H9 (cell line): ENCODE results near the gene TMBIM6. TPM values are rescaled to one million over a fixed set of nuclear protein-coding genes. Genes with fewer than 3 reads are reported as not detected.

Experiments used
- DNase-seq: peaks from one replicate; pipeline ENCODE4 v3.0.0-alpha.2; 2017
- H2AFZ ChIP-seq: one replicate; pipeline ENCODE4 v1.6.1; 2013; ENCODE audit warnings: mild to moderate bottlenecking, low read length, control low read depth, moderate library complexity
- H2AK5ac ChIP-seq: 2 replicates; pipeline ENCODE4 v1.6.1; 2013; ENCODE audit warnings: low read length, control low read depth, mixed read lengths; ENCODE audit not compliant: insufficient read length
- H2BK120ac ChIP-seq: one replicate; pipeline ENCODE4 v1.6.1; 2013; ENCODE audit warnings: low read depth, mild to moderate bottlenecking, low read length, control low read depth, inconsistent platforms; ENCODE audit not compliant: poor library complexity, severe bottlenecking
- H2BK12ac ChIP-seq: 2 replicates; pipeline ENCODE4 v1.6.1; 2013; ENCODE audit warnings: low read length, control low read depth, mixed read lengths, low read depth; ENCODE audit not compliant: insufficient read length
- H2BK15ac ChIP-seq: 2 replicates; pipeline ENCODE4 v1.6.1; 2013; ENCODE audit warnings: low read depth, low read length, control low read depth
- H2BK20ac ChIP-seq: one replicate; pipeline ENCODE4 v1.6.1; 2013; ENCODE audit warnings: low read depth, mild to moderate bottlenecking, low read length, control low read depth, inconsistent platforms; ENCODE audit not compliant: poor library complexity, severe bottlenecking
- H2BK5ac ChIP-seq: 2 replicates; pipeline ENCODE4 v1.6.1; 2013; ENCODE audit warnings: low read length, control low read depth, mixed read lengths; ENCODE audit not compliant: insufficient read length
- H3K14ac ChIP-seq: 2 replicates; pipeline ENCODE4 v1.6.1; 2013; ENCODE audit warnings: low read length, control low read depth; ENCODE audit not compliant: insufficient read depth
- H3K18ac ChIP-seq: 2 replicates; pipeline ENCODE4 v1.6.1; 2013; ENCODE audit warnings: low read depth, mild to moderate bottlenecking, mixed read lengths, low read length, control low read depth; ENCODE audit not compliant: insufficient read length
- H3K23ac ChIP-seq: 2 replicates; pipeline ENCODE4 v1.6.1; 2013; ENCODE audit warnings: low read length, control low read depth, mixed read lengths, low read depth; ENCODE audit not compliant: insufficient read length
- H3K23me2 ChIP-seq: 2 replicates; pipeline ENCODE4 v1.6.1; 2013; ENCODE audit warnings: low read depth, mild to moderate bottlenecking, mixed read lengths, low read length, control low read depth; ENCODE audit not compliant: insufficient read length, poor library complexity, severe bottlenecking
- H3K27ac ChIP-seq: 2 replicates; pipeline ENCODE4 v1.5.1; 2013; ENCODE audit warnings: low read length, control low read depth, mixed read lengths, low read depth; ENCODE audit not compliant: insufficient read length
- H3K27me3 ChIP-seq: 2 replicates; pipeline ENCODE4 v1.6.1; 2013; ENCODE audit warnings: low read length, control low read depth, inconsistent platforms; ENCODE audit not compliant: insufficient read depth
- H3K4ac ChIP-seq: 2 replicates; pipeline ENCODE4 v1.6.1; 2013; ENCODE audit warnings: low read depth, mild to moderate bottlenecking, control low read depth, inconsistent platforms, low read length, moderate library complexity
- H3K4me1 ChIP-seq: 2 replicates; pipeline ENCODE4 v1.6.1; 2013; ENCODE audit warnings: low read length, control low read depth, inconsistent platforms; ENCODE audit not compliant: insufficient read depth
- H3K4me2 ChIP-seq: 2 replicates; pipeline ENCODE4 v1.6.1; 2013; ENCODE audit warnings: low read length, control low read depth, mixed read lengths; ENCODE audit not compliant: insufficient read length, insufficient read depth
- H3K56ac ChIP-seq: 2 replicates; pipeline ENCODE4 v1.6.1; 2013; ENCODE audit warnings: low read depth, mild to moderate bottlenecking, mixed read lengths, low read length, control low read depth; ENCODE audit not compliant: insufficient read length
- H3K79me1 ChIP-seq: 2 replicates; pipeline ENCODE4 v1.6.1; 2013; ENCODE audit warnings: low read depth, mild to moderate bottlenecking, moderate library complexity, low read length, control low read depth, inconsistent platforms; ENCODE audit not compliant: insufficient read depth, poor library complexity, severe bottlenecking
- H3K79me2 ChIP-seq: 2 replicates; pipeline ENCODE4 v1.6.1; 2013; ENCODE audit warnings: low read length, control low read depth, inconsistent platforms; ENCODE audit not compliant: insufficient read depth
- H3K9ac ChIP-seq: 2 replicates; pipeline ENCODE4 v1.6.1; 2013; ENCODE audit warnings: low read length, control low read depth, mixed read lengths; ENCODE audit not compliant: insufficient read length; ENCODE audit errors: extremely low read depth
- H3K9me3 ChIP-seq: one replicate; pipeline ENCODE4 v1.6.1; 2013; ENCODE audit warnings: low read depth, low read length, inconsistent platforms; ENCODE audit not compliant: control insufficient read depth
- H3T11ph ChIP-seq: one replicate; pipeline ENCODE4 v1.6.1; 2013; ENCODE audit warnings: mild to moderate bottlenecking, low read length, control low read depth, inconsistent platforms
- H4K20me1 ChIP-seq: one replicate; pipeline ENCODE4 v1.6.1; 2013; ENCODE audit not compliant: control insufficient read depth, insufficient read length, insufficient read depth
- H4K5ac ChIP-seq: 2 replicates; pipeline ENCODE4 v1.6.1; 2013; ENCODE audit warnings: low read depth, mild to moderate bottlenecking, mixed read lengths, low read length, control low read depth; ENCODE audit not compliant: insufficient read length
- H4K8ac ChIP-seq: replicated peaks from 2 replicates; pipeline ENCODE4 v1.6.1; 2013; ENCODE audit warnings: low read length, control low read depth, mixed read lengths, low read depth; ENCODE audit not compliant: insufficient read length
- H4K91ac ChIP-seq: 2 replicates; pipeline ENCODE4 v1.6.1; 2013; ENCODE audit warnings: low read depth, mild to moderate bottlenecking, moderate library complexity, mixed read lengths, low read length, control low read depth; ENCODE audit not compliant: insufficient read length
- H3K27ac Mint-ChIP-seq, 3 experiments: 2 replicates in 2 of 3; 3 replicates in 1 of 3; pipeline ENCODE4 v1.8.0; 2020 to 2021; ENCODE audit warnings: mixed read lengths in 3 of 3, mild to moderate bottlenecking in 1 of 3, moderate library complexity in 1 of 3
- H3K27me3 Mint-ChIP-seq: 2 replicates; pipeline ENCODE4 v1.8.0; 2021; ENCODE audit warnings: low read depth, mild to moderate bottlenecking, moderate library complexity, mixed read lengths
- H3K36me3 Mint-ChIP-seq, 3 experiments: 2 replicates in 2 of 3; 3 replicates in 1 of 3; pipeline ENCODE4 v1.8.0; 2020 to 2021; ENCODE audit warnings: low read depth in 3 of 3, mixed read lengths in 3 of 3; ENCODE audit not compliant: insufficient read depth in 1 of 3
- H3K4me1 Mint-ChIP-seq, 2 experiments: 2 replicates each; pipeline ENCODE4 v1.8.0; 2020; ENCODE audit warnings: mixed read lengths in 2 of 2
- H3K4me3 Mint-ChIP-seq, 2 experiments: 2 replicates in 1 of 2; 3 replicates in 1 of 2; pipeline ENCODE4 v1.8.0; 2020 to 2021; ENCODE audit warnings: mild to moderate bottlenecking in 2 of 2, mixed read lengths in 2 of 2, moderate library complexity in 1 of 2
- H3K9me3 Mint-ChIP-seq, 2 experiments: 2 replicates in 1 of 2; 3 replicates in 1 of 2; pipeline ENCODE4 v1.8.0; 2020; ENCODE audit warnings: mild to moderate bottlenecking in 2 of 2, mixed read lengths in 2 of 2, moderate library complexity in 1 of 2
- CTCF ChIP-seq: fragments of 200-600 bp; sonication (generic); conservative IDR thresholded peaks from 3 replicates; pipeline ENCODE4 v1.8.0; 2021; ENCODE audit warnings: antibody characterized with exemption, mild to moderate bottlenecking
- WGBS: extraction: QIAGEN DNeasy Blood & Tissue Kit; methylation state at CpG from one replicate; pipeline ENCODE4 v1.1.7; 2013; ENCODE audit warnings: missing lambda C conversion rate, low lambda C conversion rate, mixed read lengths; ENCODE audit not compliant: insufficient read length; ENCODE audit errors: extremely low coverage; 5-methylcytosine and 5-hydroxymethylcytosine counted together
- total RNA-seq: library from RNA; stranded (reverse); gene quantifications from 2 replicates; pipeline ENCODE4 v1.2.1, GENCODE V29; 2021

The TMBIM6 gene
- total RNA-seq, 1 experiment from 2014 or later, result 362 TPM

GRCh38 chr12:49794021-49794420 lies 52.7 kb downstream of the TMBIM6 start:
- Histone ChIP-seq H3K9ac (no peak overlapping the region), H4K5ac (no peak overlapping the region), H2BK120ac (no peak overlapping the region), H3K14ac (no peak overlapping the region; the same call in 1 of the 2 replicates), H2BK20ac (no peak overlapping the region), H3K4me1 (no peaks in the 10 kb centered on the region; the same call in 1 of the 2 replicates), H3K9me3 (no peaks in the 10 kb centered on the region), H2AK5ac (no peak overlapping the region), H2BK15ac (no peak overlapping the region), H3K4me2 (no peak overlapping the region), H3T11ph (no peak overlapping the region), H3K18ac (no peak overlapping the region), H3K4ac (no peak overlapping the region), H2BK5ac (no peak overlapping the region), H4K8ac (no peak overlapping the region), H3K23ac (no peak overlapping the region), H3K79me2 (no peaks in the 10 kb centered on the region), H3K23me2 (no peaks in the 10 kb centered on the region), H4K91ac (no peak overlapping the region), H2AFZ (no peak overlapping the region), H3K27ac (no peak overlapping the region), H3K79me1 (no peaks in the 10 kb centered on the region), H3K27me3 (no peaks in the 10 kb centered on the region), H4K20me1 (no peaks in the 10 kb centered on the region), H2BK12ac (no peak overlapping the region), H3K56ac (no peak overlapping the region)
- Mint-ChIP-seq H3K4me3 (no peak overlapping the region), H3K27me3 (no peaks in the 10 kb centered on the region), H3K9me3 (no peaks in the 10 kb centered on the region), H3K4me1 (peaks cover 5 to 11% of the 10 kb centered on the region in 2 experiments), H3K27ac (no peak overlapping the region; a peak in 1 of 7 replicates), H3K36me3 (peaks cover 0 to 17% (median 6%) of the 10 kb centered on the region in 3 experiments; a peak in 6 of 7 replicates)
- WGBS, result no CpG with 5 or more reads among the region's 5 CpGs
- TF ChIP-seq CTCF, result no peak
- DNase-seq, result no peak
